GM10248 (cell line): ENCODE results near the gene HOMER3.

ENCODE experiments used
- CTCF ChIA-PET: fragments of 300-600 bp; sonication (Branson Sonifier 250); formaldehyde crosslinking; extraction: SDS; loops from one replicate; lab custom pipeline; 2021; ENCODE audit warnings: antibody characterized with exemption; lab: Yijun Ruan, JAX
- POLR2A ChIA-PET: fragments of 350-650 bp; sonication (Branson Sonifier 250); formaldehyde crosslinking; extraction: SDS; loops from one replicate; lab custom pipeline; 2020; ENCODE audit warnings: antibody characterized with exemption; lab: Yijun Ruan, JAX
- DNase-seq: peaks from one replicate; pipeline ENCODE4 v3.0.0; 2012; ENCODE audit errors: extremely low spot score
- TF ChIP-seq, protein P1 (sequence below): IDR thresholded peaks from 2 replicates; pipeline ENCODE4 v1.5.1; 2012; ENCODE audit warnings: mild to moderate bottlenecking, low read depth; ENCODE audit errors: extremely low read depth, missing control alignments, control extremely low read depth

Gene HOMER3

DNA sequence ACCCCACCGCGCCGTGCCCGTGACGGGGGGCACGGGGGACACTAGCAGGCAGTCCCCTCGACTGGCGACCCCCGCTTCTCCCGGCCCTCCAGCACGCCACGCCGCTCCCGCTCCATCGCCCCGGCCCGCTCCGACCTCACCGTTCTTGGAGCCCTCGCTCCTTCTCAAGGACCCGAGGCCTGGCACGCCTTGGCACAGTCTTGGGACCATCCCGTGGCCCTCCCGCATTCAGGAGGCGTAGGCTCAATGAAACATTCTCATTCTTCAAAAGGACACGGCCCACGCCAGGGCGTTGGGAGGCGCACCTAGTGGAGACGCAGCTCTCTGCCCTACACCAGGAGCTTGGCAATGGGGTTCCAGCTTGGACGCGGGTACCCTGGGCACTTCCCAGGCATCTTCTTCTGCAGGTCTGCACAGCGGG is 44.6 kb downstream of the HOMER3 start:
- CTCF ChIA-PET = no interaction called here
- TF ChIP-seq, protein P1, sequence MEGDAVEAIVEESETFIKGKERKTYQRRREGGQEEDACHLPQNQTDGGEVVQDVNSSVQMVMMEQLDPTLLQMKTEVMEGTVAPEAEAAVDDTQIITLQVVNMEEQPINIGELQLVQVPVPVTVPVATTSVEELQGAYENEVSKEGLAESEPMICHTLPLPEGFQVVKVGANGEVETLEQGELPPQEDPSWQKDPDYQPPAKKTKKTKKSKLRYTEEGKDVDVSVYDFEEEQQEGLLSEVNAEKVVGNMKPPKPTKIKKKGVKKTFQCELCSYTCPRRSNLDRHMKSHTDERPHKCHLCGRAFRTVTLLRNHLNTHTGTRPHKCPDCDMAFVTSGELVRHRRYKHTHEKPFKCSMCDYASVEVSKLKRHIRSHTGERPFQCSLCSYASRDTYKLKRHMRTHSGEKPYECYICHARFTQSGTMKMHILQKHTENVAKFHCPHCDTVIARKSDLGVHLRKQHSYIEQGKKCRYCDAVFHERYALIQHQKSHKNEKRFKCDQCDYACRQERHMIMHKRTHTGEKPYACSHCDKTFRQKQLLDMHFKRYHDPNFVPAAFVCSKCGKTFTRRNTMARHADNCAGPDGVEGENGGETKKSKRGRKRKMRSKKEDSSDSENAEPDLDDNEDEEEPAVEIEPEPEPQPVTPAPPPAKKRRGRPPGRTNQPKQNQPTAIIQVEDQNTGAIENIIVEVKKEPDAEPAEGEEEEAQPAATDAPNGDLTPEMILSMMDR = no peak
- POLR2A ChIA-PET = no interaction called here
- no peak for DNase-seq

DNA sequence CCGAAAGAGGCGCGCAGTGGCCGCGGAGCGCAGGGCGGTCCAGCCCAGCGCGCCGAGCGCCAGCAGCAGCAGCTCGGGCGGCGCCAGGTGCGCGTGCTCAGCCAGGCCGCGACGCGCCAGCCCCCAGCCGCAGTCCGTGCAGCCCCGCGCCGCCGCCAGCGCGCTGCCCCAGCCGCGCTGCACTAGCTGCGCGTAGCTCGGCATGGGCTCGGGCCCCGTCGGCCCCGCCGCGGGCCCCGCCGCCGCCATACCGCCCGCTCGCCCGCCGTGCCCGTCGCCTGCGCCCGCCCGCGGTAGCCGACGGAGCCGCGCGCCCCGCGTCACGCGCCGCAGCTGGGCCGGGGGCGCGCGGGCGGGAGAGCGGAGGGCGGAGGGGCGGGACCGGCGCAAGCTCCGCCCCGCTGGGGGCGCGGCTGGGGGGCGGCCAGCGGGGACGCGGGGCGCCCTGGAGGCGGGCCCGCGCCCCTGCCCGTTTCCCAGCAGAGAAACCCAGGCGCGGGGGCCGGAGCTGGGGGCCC is 45.1 kb downstream of the HOMER3 start, which contains the start of gene CERS1:
TSS of gene CERS1 (minus strand) at position 335 of the 518 bp plus-strand sequence. CDS start at position 249, 86 bp downstream.
- TF ChIP-seq, protein P1 = no peak
- DNase-seq = no peak
- CTCF ChIA-PET = no interaction called here
- POLR2A ChIA-PET = no interaction called here

DNA sequence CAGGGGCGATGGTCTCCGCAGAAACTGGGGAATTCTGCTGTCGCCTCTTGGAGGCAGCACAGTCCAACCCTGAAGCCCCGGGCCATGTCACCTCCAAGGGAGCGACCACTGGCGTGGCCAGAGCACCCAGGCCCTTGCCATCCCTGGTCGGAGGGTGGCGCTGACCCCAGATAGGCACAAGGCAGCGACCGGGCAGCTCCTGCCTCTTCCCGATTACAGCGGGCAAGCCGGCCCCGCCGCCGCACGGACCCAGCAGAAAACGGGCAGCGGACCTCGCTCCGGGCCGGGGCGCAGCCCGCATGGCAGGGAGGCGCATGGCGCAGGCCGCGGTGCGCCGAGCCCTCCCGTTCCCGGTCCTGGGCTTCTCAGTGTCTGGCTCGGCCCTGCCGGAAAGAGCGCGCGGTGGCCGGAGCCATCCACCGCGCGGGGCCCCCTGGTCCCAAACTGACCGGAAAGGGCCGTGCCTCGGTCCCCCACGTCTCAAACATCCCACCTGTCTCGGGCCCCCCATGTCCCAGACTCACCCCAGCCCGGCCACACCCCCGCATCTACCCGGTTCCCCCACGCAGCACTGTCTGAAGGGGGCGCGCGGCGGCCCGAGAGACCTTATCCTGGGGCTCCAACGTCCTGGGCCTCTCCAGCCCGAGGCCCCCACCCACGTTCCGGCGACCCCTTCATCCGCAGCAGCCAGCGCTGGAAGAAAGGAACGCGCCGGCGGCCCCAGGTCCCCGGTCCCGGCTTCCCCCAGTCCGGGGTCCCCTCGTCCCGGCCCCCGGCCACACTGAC is 45.8 kb downstream of the HOMER3 start:
- ChIA-PET POLR2A (no interaction called here), CTCF (no interaction called here)
- DNase-seq = no peak
- TF ChIP-seq, protein P1 = peak; percentile 40

DNA sequence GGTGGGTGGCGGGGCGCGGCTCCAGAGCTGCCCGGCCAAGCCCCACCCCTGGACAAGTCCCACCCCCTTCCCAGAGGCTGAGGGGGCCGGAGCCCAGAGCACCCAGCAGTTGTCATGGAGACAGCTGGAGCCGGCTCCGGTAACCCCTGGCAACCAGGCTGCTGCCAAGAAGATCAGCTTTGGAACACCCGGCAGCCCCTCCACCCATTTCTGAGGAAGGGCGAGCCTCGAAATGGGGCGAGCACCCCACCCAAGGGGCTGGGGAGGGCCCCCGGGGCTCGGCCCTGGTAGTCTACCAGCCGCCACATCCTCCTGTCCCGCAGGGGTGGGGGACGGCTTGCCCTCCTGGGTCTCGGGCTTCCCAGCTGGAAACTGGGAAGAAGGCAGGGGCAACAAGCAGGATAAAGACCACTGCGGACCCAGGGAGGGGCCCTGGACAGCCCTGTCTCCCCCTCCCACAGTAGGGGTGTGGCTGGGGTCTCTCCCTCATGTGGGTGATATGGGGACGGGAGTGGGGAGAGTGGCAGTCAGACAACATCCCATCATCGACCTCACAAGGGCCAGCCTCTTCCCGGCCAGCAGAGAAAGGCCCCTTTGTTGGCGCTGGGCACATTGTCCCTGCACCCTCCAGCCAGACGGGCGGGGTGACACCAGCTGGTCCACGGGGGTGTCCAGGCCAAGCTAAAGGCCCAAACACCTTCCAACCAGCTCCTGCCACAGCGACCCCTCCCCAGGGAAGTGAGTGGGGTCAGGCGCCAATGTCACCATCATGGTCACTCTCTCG is 46.6 kb downstream of the HOMER3 start:
- DNase-seq = no peak
- POLR2A ChIA-PET = no interaction called here
- CTCF ChIA-PET = no interaction called here
- TF ChIP-seq, protein P1 = no peak

DNA sequence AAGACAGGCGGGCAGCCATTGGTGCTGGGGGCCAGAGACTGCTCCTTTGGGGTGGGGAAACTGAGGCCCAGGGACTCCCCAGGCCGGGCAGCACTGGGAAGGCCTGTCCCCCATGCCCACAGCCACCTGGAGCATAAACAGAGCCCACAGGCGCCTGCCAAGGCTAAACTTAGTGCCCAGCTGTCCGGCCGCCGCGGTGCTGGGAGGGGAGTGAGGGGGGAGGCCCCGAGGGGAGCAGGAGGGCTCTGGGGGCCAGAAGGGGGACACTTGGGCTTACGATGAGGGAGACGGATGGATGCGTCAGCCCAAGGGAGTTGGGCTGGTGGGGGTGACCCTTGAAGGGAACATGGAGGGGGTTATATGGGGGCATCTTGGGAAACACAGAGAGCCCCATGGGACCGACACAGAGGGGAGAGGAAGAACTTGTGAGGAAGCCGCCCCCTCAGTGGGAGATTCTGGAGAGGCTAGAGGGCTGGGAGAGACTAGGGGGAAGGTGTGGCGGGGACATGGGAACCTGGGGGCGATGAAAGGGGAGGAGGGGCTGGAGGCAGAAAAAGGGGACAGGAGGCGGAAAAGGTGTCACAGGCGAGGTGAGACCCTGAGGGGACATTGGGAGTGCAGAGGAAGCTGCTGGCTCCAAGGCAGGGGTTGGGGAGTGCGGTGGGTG is 47.3 kb downstream of the HOMER3 start:
- ChIA-PET CTCF (no interaction called here), POLR2A (no interaction called here)
- DNase-seq = no peak
- TF ChIP-seq, protein P1 = no peak

DNA sequence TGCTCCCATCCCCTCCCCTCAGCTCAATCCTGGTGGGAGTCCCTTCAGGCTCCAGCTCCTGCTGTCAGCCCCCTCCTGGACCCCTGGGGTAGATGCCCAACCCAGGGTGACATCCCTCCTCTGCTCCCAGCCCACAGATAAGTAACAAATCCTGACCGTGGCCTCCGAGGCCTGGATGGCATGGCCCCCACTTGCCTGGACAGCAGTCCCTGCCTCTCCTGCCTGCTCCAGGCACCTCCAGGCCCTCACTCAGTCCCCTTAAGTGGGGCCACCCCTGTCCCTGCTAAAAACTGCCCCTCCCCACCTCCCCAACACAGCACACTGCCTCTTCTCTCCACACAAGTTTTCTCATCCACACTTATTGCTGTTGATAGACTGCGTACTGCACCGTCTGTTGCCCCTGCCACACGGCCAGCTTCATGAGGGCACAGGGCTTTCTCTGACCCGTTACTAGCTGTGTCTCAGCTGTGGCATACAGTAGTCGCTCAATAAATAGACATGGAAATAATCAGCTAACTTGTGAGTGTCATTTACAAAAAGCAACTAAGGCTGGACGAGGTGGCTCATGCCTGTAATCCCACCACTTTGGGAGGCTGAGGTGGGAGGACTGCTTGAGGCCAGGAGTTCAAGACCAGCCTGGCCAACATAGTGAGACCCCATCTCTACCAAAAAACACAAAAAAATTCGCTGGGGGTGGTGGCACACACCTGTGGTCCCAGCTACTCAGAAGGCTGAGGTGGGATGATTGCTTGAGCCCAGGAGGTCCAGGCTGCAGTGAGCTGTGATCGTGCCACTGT is 50.9 kb downstream of the HOMER3 start:
- DNase-seq = no peak
- CTCF ChIA-PET = interaction anchor here (2.0 kb wide), 1 partner anchor 43 kb away, joined by 4 read pairs; no protein-coding TSS in a partner anchor
- TF ChIP-seq, protein P1 = no peak
- POLR2A ChIA-PET = no interaction called here
